ENCODE data around the gene CCDC78. TPM values are rescaled to one million over a fixed set of nuclear protein-coding genes. Genes with fewer than 3 reads are reported as not detected.
"Not testable (repeated sequence)": the region's sequence is repeated elsewhere in the genome, so short reads cannot be mapped to it uniquely, and the experiment has no call there.

The CCDC78 gene
- polyA plus RNA-seq, 4 donors, result 0.86 to 3.5 (median 2.2) TPM

DNA sequence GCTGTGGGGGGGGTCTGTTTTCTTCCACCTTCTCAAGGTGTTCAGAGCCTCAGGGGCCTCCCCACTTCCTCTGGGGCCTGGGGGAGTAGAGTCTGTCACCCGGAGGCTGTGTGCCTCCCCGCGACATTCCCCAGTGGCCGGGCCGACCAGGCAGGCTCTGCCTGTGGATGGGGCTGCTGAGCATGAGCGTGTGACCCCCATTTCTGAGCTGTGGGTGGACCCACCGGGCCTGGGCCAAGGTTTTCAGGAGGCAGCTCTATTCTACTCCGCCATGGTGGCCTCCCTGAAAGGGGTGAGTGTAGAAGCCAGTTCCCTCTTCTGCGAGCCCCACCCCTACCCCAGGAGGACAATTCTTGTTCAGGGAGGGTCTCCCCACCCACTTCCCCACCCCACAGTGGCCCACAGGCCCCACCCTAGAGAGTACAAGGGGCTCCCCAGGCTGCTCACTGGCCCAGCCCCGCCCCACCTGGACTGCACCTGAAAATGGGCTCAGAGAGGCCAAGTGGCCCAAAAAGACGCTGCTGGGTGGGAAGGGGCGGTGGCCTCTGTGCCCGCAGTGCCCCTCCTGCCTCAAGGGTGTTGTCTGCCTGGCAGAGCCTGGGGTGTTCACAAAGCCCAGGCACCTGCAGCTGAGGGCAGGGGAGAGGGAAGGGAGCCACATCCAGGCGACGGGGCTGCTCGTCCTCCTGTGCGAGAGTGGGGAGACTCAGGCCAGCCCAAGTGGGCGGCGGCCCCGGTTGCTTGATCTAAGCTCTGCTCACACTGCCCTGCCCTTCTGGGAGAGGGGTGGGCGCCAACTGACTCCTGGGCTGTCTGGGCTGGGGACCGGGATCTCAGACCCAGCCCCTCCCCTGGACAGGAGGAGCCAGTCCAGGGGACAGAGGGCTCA, 35.6 kb upstream of the CCDC78 start:
- DNase-seq (ENCODE audit: low read depth in 4 of 4, low spot score in 3 of 4), result no peak

DNA sequence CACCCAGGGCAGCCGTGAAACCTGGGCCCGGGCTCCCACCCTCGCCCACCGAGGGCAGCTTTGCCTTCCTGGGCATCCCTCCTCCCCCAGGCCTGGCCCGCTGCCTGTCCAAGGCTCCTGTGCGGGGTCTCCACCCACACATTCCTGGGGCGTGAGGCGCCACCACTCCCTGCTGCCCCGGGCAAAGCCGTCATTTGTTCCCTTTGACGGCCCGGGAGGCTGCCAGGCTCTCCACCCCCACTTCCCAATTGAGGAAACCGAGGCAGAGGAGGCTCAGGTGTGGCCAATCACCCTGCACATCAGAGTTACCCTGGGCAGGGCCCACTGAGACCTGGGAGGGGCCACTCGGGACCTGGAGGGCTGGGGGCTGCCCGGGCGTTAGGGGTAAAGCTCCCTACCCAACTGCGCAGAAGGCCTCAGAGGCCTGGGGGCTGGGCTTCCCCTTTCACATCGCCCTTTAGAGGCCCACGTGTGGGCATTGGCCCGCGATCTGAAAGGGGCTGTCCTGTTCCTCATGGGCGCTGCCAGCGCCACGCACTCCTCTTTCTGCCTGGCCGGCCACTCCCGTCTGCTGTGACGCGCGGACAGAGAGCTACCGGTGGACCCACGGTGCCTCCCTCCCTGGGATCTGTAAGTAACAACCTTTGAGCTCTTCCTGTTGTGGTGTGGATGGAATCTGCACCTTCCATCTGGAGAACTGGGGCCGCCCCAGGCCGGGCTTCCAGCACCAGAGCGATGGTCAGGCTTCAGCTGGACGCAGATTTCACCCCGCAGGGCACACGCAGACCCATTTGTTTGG, 34.5 kb upstream of the CCDC78 start, which contains the start of gene MSLN:
MSLN (plus strand) TSS at position 190 of the 799 bp plus-strand sequence. CDS start 1,947 bp downstream, outside the sequence.
- no peak for DNase-seq (ENCODE audit: low read depth in 4 of 4, low spot score in 3 of 4)

GRCh38 chr16:760065-760464, 33.8 kb upstream of the CCDC78 start:
- no peak for DNase-seq (ENCODE audit: low read depth in 4 of 4, low spot score in 3 of 4)

DNA sequence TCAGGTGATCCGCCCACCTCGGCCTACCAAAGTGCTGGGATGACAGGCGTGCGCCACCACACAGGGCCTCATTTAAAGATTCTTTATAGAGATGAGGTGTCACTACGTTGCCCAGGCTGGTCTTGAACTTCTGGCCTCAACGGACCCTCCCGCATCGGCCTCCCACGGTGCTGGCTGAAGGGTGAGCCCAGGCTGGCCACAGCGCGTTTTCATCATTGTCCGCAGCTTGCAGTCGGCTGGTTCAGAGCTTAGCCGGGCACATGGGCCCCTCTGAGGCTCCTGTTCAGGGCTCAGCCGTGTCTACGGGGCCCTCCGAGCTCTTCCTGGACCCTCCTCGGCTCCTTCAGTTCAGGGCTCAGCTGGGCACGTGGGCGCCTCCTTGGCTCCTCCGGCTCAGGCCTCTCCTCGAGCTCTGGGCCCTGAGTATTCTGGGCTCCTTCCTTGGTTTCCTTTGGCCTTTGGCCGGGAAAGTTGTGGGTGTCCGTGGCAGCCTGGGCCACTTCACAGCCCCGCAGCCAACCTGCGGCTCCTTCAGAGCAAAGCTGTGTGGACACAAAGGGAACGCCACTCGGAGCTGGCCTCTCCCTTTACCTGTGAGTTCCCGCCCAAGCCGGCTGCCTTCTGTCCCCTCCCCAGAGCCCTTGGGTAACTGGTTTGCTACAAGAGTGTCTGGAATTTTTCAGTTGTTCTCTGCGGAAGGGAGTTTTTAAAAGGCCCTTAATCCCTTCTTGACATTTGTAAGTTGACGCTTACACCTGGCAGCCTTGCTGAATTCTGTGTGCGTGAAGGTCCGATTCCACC, 33.1 kb upstream of the CCDC78 start:
- DNase-seq (ENCODE audit: low read depth in 4 of 4, low spot score in 3 of 4), result no peak

- DNase-seq (ENCODE audit: low read depth in 4 of 4, low spot score in 3 of 4), result no peak
These were observed 30.2 kb upstream of the CCDC78 start for GRCh38 chr16:756428-756827.

GRCh38 chr16:754656-755055, 28.4 kb upstream of the CCDC78 start:
- no peak for DNase-seq (ENCODE audit: low read depth in 4 of 4, low spot score in 3 of 4)

- not testable (repeated sequence) for DNase-seq (ENCODE audit: low read depth in 4 of 4, low spot score in 3 of 4)
These were observed 27.9 kb upstream of the CCDC78 start for GRCh38 chr16:754121-754607.

GRCh38 chr16:752007-752312, 25.7 kb upstream of the CCDC78 start:
- no peak for DNase-seq (ENCODE audit: low read depth in 4 of 4, low spot score in 3 of 4)

- no peak for DNase-seq (ENCODE audit: low read depth in 4 of 4, low spot score in 3 of 4)
These were observed 25.1 kb upstream of the CCDC78 start for GRCh38 chr16:751152-752006.

DNA sequence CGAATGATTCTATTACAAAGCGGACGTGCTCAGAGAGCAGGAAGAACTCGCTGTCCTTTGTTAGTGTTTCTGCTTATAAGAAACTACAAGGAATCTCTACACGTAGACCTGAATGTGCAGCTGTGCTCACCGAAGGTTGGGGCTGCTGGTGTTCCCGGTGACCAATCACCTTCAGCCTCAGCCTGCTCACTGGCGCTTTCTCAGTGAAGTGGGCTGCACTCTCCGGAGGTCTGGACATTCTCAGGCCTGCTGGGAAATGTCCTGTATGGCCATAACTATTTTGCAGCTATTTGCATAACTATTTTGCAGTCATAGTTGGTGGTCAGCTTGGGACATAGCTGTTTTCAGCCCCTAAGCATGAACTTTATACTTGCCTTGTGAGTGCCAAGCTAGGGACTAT, 24.2 kb upstream of the CCDC78 start:
- no peak for DNase-seq (ENCODE audit: low read depth in 4 of 4, low spot score in 3 of 4)

- no peak for DNase-seq (ENCODE audit: low read depth in 4 of 4, low spot score in 3 of 4)
These were observed 22.8 kb upstream of the CCDC78 start for GRCh38 chr16:749010-749409.

- DNase-seq (ENCODE audit: low read depth in 4 of 4, low spot score in 3 of 4), result no peak
These were observed 21.9 kb upstream of the CCDC78 start for GRCh38 chr16:747978-748746.

DNA sequence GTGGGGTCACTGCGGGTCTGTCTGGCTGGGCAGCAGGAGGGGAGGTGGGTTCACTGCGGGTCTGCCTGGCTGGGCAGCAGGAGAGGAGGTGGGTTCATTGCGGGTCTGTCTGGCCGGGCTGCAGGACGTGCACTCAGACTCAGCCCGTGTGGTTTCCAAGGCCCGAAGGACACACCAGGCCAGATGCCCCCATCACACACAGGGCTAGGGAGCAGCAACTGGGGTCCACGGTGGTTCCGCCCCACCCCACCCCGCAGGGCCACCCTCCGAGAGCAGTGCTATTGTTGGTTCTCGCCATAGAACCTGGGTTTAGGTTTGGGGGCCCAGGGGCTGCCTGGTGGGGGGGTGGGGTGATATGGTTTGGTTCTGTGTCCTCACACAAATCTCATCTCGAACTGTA, 20.4 kb upstream of the CCDC78 start:
- no peak for DNase-seq (ENCODE audit: low read depth in 4 of 4, low spot score in 3 of 4)

GRCh38 chr16:745739-746138, 19.5 kb upstream of the CCDC78 start:
- no peak for DNase-seq (ENCODE audit: low read depth in 4 of 4, low spot score in 3 of 4)

DNA sequence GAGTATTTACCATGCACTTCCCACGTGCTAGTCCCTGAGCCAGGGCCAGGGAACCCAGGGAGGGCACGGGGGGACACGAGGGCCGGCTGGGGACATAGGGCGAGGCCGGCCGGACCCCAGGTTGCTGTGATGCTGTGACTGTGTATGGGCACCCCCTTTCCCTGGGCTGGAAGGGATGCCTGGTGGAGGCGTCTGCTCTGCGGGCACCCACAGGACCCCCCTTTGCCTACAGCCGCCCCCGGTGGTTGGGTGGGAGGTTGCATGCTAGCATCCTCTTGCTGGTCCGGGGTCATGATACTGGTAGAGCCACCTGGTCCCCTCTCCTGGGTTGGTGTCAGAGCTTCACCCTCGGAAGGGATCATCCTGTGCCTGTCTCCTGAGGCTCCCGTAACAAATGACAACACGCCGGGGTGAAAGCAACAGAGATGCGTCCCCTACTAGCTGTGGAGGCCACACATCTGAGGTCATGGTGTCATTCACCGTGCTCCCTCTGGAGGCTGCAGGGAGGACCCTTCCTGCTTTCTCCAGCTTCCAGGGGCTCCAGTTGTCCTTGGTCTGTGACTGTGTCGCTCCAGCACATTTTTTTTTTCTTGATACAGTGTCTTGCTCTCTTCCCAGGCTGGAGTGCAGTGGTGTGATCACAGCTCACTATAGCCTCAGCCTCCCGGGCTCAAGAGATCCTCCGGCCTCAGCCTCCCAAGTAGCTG, 17.7 kb upstream of the CCDC78 start:
- DNase-seq (ENCODE audit: low read depth in 4 of 4, low spot score in 3 of 4), result no peak

- DNase-seq (ENCODE audit: low read depth in 4 of 4, low spot score in 3 of 4), result not testable (repeated sequence)
These were observed 16.7 kb upstream of the CCDC78 start for GRCh38 chr16:742894-743293.

DNA sequence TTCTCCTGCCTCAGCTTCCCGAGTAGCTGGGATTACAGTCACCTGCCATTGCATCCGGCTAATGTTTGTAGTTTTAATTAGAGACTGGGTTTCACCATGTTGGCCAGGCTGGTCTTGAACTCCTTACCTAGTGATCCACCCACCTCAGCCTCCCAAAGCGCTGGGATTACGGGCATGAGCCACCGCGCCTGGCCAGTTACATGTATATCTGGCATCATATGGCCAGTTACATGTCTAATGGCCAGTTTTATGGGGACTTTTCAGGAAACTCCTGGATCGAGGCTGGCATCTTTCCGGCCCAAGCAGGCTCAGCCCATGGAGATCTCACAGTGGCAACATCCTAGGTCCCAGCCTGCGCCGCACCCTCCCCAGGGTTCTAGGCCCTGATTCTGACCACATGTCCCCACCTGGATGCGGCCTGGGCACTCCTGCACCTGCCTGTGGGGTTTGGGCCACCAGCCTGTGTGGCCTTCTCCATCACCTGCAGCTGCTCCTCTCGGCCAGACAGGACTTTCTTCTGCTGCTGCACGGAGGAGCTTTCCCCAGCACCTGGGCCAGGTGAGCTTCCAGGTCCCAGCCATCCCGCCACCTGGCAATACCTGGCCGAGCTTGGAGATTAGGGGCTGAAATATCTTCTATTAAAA, 15.9 kb upstream of the CCDC78 start:
- no peak for DNase-seq (ENCODE audit: low read depth in 4 of 4, low spot score in 3 of 4)
